Cardiac fibroblast (primary cell): ENCODE measurements around the gene LHPP.
"Not testable (repeated sequence)": the region's sequence is repeated elsewhere in the genome, so short reads cannot be mapped to it uniquely, and the experiment has no call there.

Experiments used
- DNase-seq, 2 donors: peaks; one replicate each; pipeline versions ENCODE4 v3.0.0 to v3.0.0-alpha.2; 2010; ENCODE audit warnings: low read depth in 2 of 2
- H3K4me3 ChIP-seq, 2 donors: replicated peaks in 1 of 2; 1 replicate in 1 of 2; 2 replicates in 1 of 2; pipeline ENCODE4 v1.5.1; 2011; ENCODE audit warnings: low read depth in 2 of 2, low read length in 2 of 2, mild to moderate bottlenecking in 2 of 2, moderate library complexity in 1 of 2
- CTCF ChIP-seq: IDR thresholded peaks from one replicate; pipeline ENCODE4 v1.5.1; 2011; ENCODE audit warnings: low read depth, mild to moderate bottlenecking, low read length, inconsistent platforms

Gene LHPP

GRCh38 chr10:124545351-124546054, 83.9 kb downstream of the LHPP start:
- TF ChIP-seq CTCF: no peak
- H3K4me3 ChIP-seq: no peak overlapping the region
- no peak for DNase-seq

- no peak overlapping the region for H3K4me3 ChIP-seq
- TF ChIP-seq CTCF: no peak
- no peak for DNase-seq
Observed at GRCh38 chr10:124546055-124546369, 84.4 kb downstream of the LHPP start.

GRCh38 chr10:124546957-124547646, 85.5 kb downstream of the LHPP start:
- no peak for TF ChIP-seq CTCF
- no peak overlapping the region for H3K4me3 ChIP-seq
- no peak for DNase-seq

GRCh38 chr10:124547647-124548168, 86.1 kb downstream of the LHPP start:
- TF ChIP-seq CTCF: no peak
- H3K4me3 ChIP-seq: no peak overlapping the region
- peak; percentile 15 to 25 for DNase-seq

DNA sequence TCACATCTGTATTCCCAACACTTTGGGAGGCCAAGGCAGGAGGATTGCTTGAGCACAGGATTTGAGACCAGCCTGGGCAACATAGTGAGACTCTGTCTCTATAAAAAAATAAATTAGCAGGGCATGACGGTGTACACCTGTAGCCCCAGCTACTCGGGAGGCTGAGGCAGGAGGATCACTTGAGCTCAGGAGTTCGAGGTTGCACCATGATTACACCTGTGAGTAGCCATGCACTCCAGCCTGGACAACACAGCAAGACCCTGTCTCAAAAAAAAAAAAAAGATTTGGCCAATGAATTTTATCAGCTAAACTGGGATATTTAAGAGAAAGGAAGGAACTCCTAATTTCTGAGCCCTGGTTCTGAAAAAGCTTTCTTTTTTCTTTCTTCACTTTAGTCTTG, 87.5 kb downstream of the LHPP start:
- not testable (repeated sequence) for DNase-seq, H3K4me3 ChIP-seq

DNA sequence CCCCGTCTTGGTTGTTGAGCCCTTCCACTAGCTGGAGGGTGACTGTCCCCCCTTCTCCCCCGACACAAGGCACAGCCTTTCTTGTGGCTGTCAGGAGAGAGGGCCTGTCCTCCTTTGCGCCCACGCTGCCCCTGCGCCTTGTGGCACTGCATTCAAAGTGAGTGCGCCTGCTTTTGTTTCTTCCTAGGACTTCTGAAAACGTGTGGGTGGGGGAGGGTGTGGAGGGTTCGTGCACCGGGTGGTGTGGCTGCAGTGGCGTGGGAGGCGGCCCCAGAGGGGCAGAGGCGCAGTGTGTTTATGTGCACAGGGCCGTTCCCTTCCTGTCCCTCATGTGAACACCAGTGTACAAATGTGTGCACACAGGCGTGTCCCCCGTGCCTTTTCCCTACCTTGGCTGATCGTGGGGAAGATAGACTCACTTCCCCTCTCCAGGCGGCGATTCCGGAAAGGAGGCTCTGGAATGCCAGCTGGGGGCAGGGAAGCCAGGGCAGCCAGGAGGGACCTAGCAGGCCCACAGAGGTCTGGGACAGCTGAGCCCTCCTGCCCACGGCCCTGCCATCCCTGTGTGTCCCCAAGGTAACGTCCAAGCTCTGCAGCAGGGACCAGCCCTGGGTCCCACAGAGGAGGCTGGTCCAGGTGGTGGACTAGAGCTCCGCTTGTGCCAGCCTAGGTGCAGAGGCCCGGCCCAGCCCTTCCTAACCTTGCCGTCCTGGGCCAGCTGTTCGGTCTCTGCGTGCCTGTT, 88.8 kb downstream of the LHPP start:
- no peak for DNase-seq
- no peak overlapping the region for H3K4me3 ChIP-seq
- TF ChIP-seq CTCF: no peak

DNA sequence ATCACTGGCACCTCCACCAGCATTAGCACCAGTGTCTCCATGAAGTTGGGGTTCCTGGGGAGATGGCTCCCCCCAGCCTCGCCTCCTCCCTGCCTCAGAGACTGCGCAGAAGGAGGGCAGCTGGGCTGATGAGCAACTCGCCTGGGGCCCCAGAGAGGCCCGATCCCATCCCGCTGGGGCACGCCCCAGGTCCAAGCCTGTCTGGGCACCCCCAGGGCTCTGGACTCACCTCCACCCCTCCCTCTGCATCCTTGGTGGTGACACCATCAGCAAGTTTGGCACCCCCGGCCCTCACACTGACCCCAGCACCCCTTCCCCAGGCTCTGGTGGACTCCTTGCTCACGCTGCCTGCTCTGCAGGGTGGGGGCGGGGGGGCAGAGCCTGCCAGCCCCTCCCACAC, 89.5 kb downstream of the LHPP start:
- H3K4me3 ChIP-seq: no peak overlapping the region
- TF ChIP-seq CTCF: no peak
- no peak for DNase-seq
